HG03571 (cell line): ENCODE measurements around the gene IRS1.

ENCODE experiments used
- ATAC-seq: cut with Tn5 transposase; IDR thresholded peaks from one replicate; pipeline ENCODE4 v1.9.1; 2021; ENCODE audit not compliant: unreplicated experiment

Gene IRS1

DNA sequence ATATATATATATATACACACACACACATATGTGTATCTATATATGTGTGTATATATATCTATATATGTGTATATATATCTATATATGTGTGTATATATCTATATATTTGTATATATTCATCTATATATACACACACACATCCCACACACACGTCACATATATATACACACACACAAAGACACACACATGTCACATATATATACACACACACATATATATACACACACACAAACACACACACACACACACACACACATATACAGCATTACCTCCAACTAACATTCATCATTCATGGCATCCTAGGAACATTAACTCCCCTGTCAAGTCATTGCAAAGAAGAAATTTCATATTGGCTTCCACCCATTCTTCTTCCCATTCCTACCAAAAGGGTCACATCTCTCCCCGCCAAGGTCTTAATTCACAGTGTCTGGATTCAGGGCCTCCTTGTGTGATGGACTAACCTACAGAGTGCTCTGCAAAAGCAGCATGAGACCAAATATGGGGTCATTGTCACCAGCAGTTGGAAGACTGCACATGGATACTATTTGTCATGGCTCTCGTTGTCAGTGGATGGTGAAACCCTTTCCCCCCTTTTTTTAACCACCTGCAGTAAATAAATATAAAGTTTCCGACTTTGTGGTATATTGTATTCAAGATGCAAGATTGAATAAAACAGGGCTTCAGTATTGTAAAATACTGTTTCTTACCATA, 67.0 kb downstream of the IRS1 start:
- ATAC-seq = no peak

DNA sequence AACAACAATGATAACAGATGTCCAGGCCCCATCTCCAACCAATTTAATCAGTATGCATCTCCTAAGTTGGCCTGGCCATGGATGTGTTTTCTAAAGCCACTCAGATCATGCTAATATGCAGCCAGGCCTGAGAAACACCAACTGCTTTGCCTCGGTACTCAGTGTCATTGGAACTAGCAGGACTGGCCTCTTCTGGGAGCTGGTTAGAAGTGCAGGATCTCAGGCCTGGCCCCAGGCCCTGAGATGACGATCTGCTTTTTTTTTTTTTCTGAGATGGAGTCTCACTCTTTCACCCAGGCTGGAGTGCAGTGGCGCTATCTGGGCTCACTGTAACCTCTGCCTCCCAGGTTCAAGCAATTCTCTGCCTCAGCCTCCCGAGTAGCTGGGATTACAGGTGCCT, 69.1 kb downstream of the IRS1 start:
- no peak for ATAC-seq

DNA sequence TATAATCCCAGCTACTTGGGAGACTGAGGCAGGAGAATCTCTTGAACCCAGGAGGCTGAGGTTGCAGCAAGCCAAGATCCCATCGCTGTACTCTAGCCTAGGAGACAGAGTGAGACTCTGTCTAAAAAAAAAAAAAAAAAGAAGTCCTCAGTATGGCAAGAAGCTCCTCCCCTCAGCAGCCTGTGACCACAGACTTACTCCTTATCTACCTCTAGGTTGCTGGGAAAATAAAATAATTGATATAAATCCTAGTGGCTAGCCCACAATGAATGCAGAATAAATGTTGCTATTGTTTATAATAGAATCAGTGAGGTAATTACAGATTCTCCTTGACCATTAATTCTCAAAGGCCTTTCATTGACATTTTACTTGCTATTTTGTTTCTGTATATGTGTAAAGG, 70.6 kb downstream of the IRS1 start:
- ATAC-seq = no peak

DNA sequence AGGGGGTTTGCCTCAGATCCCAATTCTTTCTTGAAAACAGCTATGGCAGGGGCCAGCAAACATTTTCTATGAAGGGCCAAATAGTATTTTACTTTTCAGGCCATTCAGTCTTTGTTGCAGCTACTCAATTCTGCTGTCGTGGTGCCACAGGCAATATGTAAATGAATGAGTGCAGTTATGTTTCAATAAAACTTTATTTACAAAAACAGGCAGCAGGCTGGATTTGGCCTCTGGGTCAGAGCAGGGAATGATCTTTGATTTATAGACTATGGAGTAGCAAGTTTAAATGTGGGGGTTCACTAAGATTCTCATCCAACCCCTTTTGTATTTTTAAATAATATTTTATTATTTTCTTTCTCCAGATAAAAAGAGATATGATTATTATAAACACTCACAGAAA, 72.4 kb downstream of the IRS1 start:
- no peak for ATAC-seq

DNA sequence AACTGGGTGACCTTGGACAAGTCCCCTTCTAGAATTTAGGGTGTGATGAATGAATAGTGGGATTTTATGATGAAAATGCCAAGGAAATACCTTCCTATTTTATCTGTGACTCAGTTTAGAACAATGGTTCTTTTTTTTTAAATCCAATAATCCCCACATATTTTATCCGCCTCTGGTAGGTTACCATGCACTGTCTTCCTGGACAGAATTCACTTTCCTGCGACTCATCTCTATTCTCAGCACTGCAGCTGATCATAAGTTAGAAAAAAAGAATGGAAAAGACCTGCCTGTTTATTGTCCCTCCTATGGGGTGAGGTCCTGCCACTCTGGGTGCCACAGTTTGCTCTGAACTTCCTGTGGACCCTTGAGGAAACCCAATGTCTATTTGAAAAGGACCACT, 73.1 kb downstream of the IRS1 start:
- no peak for ATAC-seq

DNA sequence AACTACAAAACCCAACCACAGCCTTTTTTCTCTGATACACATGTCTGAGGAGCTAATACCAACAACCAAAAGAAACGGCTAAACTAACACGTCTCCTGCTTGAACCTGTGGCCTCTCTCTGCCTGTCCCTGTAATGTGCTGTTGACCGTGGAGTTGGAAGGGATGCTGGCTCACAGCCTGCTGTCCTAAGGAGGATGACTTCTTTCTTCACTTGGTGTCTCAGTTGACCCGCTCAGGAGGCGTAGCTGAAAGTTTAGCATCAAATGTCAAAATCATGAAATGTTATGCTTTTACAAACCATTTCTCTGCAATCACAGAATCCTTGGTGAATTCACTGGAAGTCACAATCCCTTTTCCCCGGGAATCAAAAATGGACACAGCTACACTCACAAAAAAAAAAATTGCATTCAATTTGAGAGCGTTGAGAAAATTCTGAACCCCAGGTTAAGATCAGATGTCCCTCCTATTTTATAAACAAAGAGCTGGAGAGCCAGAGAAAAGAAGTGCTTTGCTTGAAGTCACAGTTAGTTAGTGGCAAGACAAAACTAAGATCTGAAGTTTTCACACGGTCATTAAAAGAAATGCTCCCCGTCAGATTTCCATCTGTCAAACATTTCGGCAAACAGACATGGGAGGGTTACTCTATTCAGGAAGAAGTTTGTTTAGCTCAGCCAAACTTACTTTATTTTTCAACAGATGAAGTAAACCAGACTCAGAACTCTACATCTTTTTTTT, 74.3 kb downstream of the IRS1 start:
- ATAC-seq = no peak

DNA sequence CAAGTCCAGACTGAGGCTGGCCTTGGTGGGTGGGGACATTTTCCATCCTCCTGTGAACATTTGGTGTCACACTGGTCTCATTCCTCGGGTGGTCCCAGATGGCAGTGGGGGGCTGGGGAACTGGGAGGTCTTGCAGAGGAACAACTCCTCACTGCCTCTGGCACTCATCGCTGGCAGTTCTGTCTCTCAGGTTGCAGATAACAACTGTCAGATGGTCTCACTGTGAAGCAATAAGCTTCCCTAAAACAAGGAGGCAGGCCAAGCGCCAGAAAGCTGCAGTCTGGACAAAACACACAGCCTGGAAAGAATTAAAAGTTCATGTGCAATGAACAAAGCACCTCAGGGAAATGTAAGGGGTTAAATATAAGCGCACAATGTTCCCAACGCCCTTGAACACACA, 78.1 kb downstream of the IRS1 start:
- no peak for ATAC-seq

DNA sequence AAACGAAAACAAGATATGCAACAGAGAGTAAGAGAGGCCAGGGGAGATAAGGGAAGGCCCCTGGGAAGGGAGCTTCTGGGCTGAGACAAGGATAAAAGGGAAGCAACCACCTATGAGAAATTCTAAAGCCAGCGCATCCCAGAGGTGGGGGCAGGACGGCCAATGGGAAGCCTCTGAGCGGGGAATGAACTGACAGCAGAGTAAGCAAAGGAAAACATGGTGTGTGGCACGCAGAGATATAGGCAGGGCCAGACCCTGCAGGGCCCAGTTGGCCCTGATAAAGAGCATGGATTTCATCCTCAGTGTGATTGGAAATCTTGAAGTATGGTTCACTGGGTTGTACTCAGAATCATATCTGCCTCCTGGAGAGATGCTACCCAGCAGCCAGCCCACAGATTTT, 78.7 kb downstream of the IRS1 start:
- no peak for ATAC-seq

DNA sequence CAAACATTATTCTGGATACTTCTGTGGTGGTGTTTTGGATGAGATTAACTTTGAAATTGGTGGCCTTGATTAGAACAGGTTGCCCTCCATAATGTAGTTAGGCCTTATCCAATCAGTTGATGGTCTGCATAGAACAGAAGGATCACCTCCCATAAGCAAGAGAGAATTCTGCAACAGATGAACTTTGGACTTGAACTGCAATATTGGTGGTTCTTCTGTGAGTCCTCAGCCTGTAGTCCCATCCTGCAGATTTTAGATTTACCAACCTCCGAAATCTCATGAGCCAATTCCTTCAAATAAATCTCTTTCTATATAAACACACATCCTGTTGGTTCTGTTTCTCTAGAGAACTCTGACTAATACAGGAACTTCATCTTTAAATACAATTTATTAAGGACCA, 81.9 kb downstream of the IRS1 start:
- no peak for ATAC-seq

DNA sequence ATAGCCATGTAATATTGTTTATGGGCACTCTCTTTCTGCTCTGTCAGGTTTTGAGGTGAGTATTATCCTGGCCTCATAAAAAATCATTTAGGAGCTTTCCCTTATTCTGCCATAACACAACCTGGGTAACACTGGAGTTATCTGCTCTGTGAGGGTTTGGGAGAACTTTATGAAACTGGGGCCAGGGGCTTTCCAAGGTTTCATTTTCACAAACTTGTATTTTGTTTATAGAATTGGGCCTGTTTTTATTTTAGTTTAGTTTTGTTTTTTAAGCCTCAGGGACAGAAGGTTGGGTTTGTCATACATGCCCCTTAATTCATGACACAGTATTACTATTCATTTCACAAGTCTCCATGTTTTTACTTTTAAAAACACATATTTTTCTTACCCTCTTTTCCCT, 83.5 kb downstream of the IRS1 start:
- ATAC-seq = no peak

DNA sequence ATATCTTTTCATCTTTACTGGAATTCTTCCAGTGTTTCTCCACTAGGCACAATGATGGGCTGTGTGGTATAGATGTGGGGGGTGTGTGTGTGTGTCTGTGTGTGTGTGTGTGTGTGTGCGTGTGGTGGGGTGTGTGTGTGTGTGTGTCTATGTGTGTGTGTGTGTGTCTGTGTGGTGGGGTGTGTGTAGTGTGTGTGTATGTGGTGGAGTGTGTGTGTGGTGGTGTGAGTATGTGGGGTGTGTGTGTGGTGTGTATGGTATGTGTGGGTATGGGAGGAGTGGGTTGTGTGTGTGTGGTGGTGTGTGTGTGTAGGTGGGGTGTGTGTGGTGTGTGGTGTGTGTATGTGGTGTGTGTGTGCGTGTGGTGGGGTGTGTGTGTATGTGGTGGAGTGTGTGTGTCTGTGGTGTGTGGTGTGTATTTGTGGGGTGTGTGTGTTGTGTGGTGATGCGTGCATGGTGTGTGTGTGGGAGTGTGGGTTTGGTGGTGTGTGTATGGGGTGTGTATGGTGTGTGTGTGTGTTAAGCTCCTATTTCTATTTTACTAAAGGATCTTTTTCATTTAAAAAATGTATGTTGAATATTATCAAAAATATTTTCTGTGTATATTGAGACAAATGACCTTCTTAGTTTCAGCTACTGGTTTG, 84.2 kb downstream of the IRS1 start:
- ATAC-seq = no peak

DNA sequence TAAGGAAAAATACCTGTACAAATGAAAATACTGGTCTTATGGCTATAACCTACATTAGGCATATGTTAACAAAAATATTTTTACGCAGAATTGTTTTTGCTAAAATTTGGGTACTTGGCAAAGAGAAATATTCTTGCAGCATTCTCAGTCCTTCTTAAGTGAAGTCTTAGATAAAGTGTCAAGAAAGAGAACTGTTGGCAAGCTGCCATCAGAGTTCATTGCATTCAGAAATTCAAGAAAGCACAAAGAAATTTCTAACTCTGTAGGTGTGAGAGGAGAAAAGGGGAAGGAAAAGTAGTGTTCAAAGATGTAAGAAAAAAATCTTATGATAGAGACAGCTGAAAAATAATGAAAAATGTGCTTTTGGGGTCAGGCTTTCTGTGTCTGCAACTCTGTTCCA, 86.7 kb downstream of the IRS1 start:
- ATAC-seq = no peak

DNA sequence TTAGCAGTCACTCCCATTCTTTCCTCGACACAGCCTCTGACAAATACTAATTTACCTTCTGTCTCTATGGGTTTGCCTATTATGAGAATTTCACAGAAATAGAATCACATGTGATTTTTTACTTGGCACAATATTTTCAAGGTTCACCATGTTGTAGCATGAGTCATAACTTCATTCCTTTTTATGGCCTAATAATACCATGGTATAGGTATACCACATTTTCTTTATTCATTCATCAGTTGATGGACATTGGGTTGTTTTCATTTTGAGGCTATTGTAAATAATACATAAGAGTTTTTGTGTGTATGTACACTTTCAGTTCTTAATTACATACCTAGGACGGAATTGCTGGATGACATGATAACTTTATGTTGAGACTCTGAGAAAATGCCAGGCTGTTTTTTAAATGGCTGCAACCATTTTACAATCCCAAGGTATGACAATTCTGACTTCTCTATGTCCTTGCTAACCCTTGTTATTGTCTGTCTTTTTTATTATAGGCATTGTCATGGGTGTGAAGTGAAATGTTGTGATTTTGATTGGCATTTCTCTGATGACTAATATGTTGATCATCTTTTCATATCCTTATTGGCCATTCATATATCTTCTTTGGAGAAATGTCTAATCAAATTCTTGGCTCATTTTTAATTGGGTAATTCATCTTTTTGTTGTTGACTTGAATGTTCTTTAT, 87.9 kb downstream of the IRS1 start:
- no peak for ATAC-seq

DNA sequence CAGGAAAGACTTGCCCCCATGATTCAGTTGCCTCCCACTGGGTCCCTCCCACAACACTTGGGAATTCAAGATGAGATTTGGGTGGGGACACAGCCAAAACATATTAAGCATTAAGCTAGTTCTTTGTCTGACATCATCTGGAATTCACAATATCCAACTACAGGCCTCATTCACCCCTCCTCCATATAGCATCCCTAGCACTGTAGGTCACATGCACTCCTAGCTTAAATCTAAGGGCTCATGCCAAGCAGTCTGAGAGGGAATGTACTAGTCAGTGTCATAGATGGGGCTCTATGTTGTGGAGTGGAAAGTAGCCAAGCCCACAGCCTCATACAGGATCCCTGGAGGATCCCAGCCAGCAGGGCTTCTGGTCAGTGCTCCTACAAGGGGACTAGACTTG, 92.1 kb downstream of the IRS1 start:
- ATAC-seq = no peak

DNA sequence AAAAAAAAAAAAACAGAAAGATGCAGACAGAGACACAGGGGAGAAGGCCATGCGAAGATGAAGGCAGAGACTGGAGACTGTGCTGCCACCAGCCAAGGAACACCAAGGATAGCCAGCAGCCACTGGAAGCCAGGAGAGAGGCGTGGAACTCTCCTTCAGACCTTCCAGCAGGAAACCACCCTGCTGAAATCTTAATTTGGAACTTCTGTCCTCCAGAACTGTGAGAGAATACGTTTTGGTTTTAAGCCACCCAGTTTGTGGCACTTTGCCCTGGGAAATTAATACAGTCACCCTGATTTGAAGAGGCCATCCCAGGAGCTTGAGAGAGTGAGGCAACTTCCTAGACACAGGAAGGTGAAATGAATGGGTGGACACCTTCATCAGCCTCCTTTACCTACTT, 93.7 kb downstream of the IRS1 start:
- no peak for ATAC-seq

DNA sequence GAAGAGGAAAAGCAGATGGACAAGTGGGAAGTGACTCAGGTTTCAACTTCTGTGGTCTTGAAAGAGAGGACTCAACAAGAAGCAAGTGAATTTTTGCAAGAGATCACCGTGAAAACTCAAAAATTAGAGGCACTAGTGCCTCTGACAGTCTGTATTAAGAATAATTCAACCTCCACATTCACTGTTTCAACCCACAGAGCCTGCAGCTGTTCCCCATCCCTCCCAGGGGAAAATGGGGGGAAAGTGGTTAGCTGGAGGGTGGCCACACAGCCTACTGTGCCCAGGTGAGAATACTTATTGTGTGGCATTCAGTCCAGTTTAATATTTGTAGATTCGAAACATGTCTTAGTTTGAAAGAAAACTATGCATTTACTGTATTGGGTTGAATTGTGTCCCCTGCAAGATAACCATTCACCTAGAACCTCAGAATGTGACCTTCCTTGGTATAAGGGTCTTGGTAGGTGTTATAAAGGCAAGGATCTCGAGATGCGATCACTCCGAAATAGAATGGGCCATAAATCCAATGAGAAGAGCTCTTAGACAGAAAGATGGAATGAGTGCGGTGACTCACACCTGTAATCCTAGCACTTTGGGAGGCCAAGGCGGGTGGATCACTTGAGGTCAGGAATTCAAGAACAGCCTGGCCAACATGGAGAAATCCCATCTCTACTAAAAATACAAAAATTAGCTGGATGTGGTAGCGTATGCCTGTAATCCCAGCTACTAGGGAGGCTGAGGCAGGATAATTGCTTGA, 94.3 kb downstream of the IRS1 start:
- no peak for ATAC-seq

DNA sequence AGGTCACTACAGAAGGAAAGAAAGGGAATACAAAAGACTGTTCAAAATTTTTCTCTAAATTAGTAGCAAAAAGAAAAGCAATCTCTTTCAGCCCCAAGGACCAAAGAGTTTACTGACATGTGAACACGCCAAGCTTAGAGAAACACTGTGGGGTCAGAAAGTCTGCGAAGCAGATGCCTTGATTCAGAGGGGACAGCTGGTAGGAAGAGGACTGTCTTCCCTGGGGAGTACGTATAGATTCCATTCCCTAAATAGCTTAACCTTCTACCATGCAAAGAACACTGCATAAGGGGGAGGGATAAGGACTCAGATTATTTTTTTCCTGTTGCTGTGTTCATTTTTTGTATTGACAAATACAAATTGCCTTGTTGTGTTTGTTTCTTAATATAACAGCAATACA, 96.1 kb downstream of the IRS1 start:
- no peak for ATAC-seq

DNA sequence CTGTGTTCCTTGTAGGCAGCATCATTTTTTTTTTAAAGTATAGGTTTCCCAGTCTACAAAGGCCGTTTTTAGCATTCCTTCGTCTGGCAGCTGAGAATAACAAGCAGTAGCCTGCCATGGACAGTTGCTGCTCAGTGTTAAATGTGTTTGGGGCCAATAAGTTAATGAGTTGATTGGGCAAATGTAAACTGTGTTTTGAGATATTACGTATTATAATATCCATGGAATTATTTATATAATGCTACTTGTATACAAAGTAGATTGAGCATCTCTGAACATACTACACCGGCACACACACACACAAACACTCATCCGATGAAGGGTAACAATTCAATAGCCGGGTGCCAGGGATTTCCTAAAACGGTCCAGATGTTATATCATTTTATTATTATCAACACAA, 97.2 kb downstream of the IRS1 start:
- ATAC-seq = no peak

DNA sequence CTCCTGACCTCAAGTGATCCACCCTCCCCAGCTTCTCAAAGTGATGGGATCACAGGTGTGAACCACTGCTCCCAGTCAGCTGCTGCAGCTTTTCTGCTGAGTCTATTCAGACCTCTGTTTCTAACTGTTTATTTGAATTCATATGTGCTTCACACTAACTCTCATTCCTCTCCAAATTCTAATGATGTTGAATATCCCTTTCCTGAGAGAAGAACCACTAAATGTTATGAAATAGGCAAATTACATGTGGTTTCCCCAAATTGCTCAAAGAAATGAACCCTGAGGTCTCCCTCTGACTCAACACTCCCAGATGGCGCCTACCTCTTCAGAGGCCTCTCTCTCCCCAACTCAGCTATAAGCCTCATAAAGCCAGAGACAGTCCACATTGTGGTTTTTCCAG, 98.6 kb downstream of the IRS1 start:
- peak; percentile 64 for ATAC-seq

DNA sequence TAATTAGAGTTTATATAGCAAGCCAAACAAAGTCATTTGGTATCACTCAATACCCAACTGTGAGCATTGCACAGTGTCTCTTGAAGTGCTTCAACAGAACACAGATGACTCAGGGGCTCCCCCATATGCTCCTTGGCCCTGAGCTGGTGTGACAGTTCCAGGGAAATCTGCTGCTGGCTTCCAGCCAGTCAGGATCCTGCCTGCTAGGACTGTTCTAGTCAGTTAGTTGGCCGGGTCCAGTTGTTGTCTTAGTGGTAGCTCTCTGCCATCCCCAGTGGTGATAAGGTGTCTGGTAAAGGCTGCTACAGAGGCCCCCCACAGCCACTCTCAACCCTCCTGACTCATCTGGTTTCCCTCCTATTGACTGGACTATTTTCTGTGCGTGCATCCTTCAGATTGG, 100.3 kb downstream of the IRS1 start:
- no peak for ATAC-seq

DNA sequence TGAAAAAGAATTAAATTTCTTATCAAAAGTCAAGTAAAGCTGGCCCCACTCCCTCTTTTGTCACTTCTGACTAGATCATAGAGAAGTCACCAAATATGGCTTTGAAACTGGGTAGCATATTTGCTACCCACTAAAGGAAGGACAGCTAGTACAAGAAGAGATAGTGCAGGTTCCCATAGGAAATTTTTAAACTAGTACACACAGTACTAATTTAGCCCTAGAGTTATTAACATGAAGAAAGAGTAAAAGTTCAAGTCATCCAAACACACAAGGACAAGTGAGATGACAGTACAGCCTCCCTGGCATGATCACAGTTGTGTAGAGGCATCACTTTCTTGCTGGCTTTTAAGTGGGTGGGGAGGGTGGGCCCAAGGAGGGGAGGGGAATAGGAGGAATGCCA, 100.9 kb downstream of the IRS1 start:
- no peak for ATAC-seq
